HG02973 (cell line): ENCODE results near the gene TNFSF8.

Source experiments
- ATAC-seq: cut with Tn5 transposase; IDR thresholded peaks from one replicate; pipeline ENCODE4 v1.9.1; 2021; ENCODE audit warnings: moderate library complexity; ENCODE audit not compliant: unreplicated experiment

Gene TNFSF8

GRCh38 chr9:114880291-114880745, 50.1 kb downstream of the TNFSF8 start:
- no peak for ATAC-seq

GRCh38 chr9:114878879-114879564, 51.4 kb downstream of the TNFSF8 start:
- no peak for ATAC-seq

GRCh38 chr9:114869845-114870244, 60.5 kb downstream of the TNFSF8 start:
- no peak for ATAC-seq

GRCh38 chr9:114869378-114869777, 61.0 kb downstream of the TNFSF8 start:
- no peak for ATAC-seq

GRCh38 chr9:114867327-114867726, 63.1 kb downstream of the TNFSF8 start:
- ATAC-seq = no peak

GRCh38 chr9:114864471-114864870, 65.9 kb downstream of the TNFSF8 start:
- no peak for ATAC-seq

- ATAC-seq = no peak
These were observed 68.3 kb downstream of the TNFSF8 start for GRCh38 chr9:114861922-114862605.

GRCh38 chr9:114861273-114861672, 69.1 kb downstream of the TNFSF8 start:
- ATAC-seq = no peak

- no peak for ATAC-seq
These were observed 70.2 kb downstream of the TNFSF8 start for GRCh38 chr9:114860187-114860586.

GRCh38 chr9:114856942-114857315, 73.5 kb downstream of the TNFSF8 start:
- no peak for ATAC-seq

- ATAC-seq = no peak
These were observed 74.0 kb downstream of the TNFSF8 start for GRCh38 chr9:114856215-114856941.

- no peak for ATAC-seq
These were observed 74.9 kb downstream of the TNFSF8 start for GRCh38 chr9:114855488-114855887.

GRCh38 chr9:114854736-114855355, 75.5 kb downstream of the TNFSF8 start:
- ATAC-seq = no peak

- no peak for ATAC-seq
These were observed 77.1 kb downstream of the TNFSF8 start for GRCh38 chr9:114853071-114853855.

GRCh38 chr9:114852050-114852594, 78.3 kb downstream of the TNFSF8 start:
- ATAC-seq = no peak

GRCh38 chr9:114851306-114851705, 79.1 kb downstream of the TNFSF8 start:
- ATAC-seq = no peak
